ENCODE measurements around the gene OR1F1.

The OR1F1 gene

DNA sequence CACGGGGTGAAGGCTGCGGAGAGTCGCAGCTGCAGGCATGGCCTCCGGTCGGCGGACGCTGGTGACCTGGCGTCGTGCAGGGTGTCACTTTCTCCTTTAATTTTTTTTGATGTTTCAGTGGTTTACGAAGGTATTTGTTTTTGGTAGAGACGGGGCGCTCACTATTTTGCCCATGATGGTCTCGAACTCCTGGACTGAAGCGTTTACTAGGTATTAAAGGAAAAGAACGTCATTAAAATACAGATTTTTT is 36.1 kb upstream of the OR1F1 start:
- Histone ChIP-seq H3K4me1 (ENCODE audit: insufficient read depth, poor library complexity, severe bottlenecking) (no peaks in the 10 kb centered on the region), H3K4me3 (ENCODE audit: severe bottlenecking) (peak overlapping the region; percentile 51), H3K9me3 (ENCODE audit: severe bottlenecking) (no peaks in the 10 kb centered on the region), H3K36me3 (ENCODE audit: low read depth) (no peaks in the 10 kb centered on the region), H3K27me3 (ENCODE audit: insufficient read depth, poor library complexity, severe bottlenecking) (no peaks in the 10 kb centered on the region), H3K27ac (ENCODE audit: poor library complexity, severe bottlenecking) (peak overlapping the region; percentile 39)
- DNase-seq (ENCODE audit: low spot score) (no peak), ATAC-seq (ENCODE audit: low read depth) (no peak)
- TF ChIP-seq, protein P1, sequence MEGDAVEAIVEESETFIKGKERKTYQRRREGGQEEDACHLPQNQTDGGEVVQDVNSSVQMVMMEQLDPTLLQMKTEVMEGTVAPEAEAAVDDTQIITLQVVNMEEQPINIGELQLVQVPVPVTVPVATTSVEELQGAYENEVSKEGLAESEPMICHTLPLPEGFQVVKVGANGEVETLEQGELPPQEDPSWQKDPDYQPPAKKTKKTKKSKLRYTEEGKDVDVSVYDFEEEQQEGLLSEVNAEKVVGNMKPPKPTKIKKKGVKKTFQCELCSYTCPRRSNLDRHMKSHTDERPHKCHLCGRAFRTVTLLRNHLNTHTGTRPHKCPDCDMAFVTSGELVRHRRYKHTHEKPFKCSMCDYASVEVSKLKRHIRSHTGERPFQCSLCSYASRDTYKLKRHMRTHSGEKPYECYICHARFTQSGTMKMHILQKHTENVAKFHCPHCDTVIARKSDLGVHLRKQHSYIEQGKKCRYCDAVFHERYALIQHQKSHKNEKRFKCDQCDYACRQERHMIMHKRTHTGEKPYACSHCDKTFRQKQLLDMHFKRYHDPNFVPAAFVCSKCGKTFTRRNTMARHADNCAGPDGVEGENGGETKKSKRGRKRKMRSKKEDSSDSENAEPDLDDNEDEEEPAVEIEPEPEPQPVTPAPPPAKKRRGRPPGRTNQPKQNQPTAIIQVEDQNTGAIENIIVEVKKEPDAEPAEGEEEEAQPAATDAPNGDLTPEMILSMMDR (IDR thresholded peaks at IDR 0.05; ENCODE audit: poor library complexity, severe bottlenecking): no peak

DNA sequence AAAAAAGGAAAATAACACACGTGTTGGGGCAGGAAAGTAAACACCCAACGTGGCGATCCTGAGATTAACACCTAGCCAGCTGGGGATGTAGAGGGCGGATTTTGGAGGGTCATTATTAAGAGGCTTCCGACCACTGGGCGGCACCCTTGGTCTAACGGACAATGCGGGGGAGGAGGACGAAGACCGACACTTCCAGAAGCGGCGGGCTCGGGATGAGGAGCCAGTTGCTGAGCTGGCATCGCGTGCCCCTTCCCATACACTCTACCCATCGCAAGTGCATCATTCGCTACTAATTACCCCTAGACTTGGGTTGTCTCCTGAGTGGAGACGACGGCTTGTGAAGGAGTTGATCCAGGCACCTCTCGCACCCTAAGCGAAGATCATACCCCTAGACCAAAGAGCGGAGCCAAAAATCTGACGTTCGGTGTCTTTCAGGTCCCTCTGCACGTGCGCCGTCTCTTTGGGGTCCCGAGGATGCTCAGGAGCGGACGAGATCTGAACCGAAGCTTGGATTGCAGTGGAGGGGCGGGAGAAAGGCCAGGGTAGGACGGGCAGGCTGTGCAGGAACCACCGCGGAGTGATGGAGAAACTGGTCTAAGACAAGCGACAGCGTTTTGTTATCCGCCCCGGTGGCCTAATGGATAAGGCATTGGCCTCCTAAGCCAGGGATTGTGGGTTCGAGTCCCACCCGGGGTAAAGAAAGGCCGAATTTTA is 35.6 kb upstream of the OR1F1 start:
- DNase-seq (ENCODE audit: low spot score): peak; percentile 86
- Histone ChIP-seq H3K4me3 (ENCODE audit: severe bottlenecking) (peak overlapping the region; percentile 51), H3K27me3 (ENCODE audit: insufficient read depth, poor library complexity, severe bottlenecking) (no peaks in the 10 kb centered on the region), H3K27ac (ENCODE audit: poor library complexity, severe bottlenecking) (peak overlapping the region; percentile 39), H3K36me3 (ENCODE audit: low read depth) (no peaks in the 10 kb centered on the region), H3K9me3 (ENCODE audit: severe bottlenecking) (no peaks in the 10 kb centered on the region), H3K4me1 (ENCODE audit: insufficient read depth, poor library complexity, severe bottlenecking) (no peaks in the 10 kb centered on the region)
- peak; percentile 43 for ATAC-seq (ENCODE audit: low read depth)
- TF ChIP-seq, protein P1 (IDR thresholded peaks at IDR 0.05; ENCODE audit: poor library complexity, severe bottlenecking): peak; percentile 69

DNA sequence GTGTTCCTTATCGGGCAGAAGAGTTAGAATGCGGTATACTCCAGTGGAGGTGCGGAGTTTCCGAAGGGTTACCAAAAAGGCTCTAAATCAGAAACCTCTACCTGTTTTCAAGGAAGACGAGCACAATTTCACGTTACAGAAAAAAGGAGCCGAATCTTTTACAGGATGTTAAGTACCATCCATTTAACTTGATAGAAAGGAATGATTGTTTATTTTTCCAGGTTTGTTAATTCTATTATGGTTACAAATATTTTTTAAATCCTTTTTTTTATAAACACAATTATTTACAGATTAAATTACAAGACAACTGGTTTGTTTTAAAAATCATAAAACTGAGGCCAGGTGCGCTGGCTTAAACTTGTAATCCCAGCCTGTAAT is 35.0 kb upstream of the OR1F1 start:
- DNase-seq (ENCODE audit: low spot score) (no peak), ATAC-seq (ENCODE audit: low read depth) (no peak; the same call in 2 of the 3 replicates)
- H3K4me3 ChIP-seq (ENCODE audit: severe bottlenecking): peak overlapping the region; percentile 51
- no peaks in the 10 kb centered on the region for H3K9me3 ChIP-seq (ENCODE audit: severe bottlenecking)
- H3K4me1 ChIP-seq (ENCODE audit: insufficient read depth, poor library complexity, severe bottlenecking): no peaks in the 10 kb centered on the region
- no peaks in the 10 kb centered on the region for H3K36me3 ChIP-seq (ENCODE audit: low read depth)
- H3K27me3 ChIP-seq (ENCODE audit: insufficient read depth, poor library complexity, severe bottlenecking): no peaks in the 10 kb centered on the region
- no peak overlapping the region for H3K27ac ChIP-seq (ENCODE audit: poor library complexity, severe bottlenecking)
- TF ChIP-seq, protein P1 (IDR thresholded peaks at IDR 0.05; ENCODE audit: poor library complexity, severe bottlenecking): no peak

DNA sequence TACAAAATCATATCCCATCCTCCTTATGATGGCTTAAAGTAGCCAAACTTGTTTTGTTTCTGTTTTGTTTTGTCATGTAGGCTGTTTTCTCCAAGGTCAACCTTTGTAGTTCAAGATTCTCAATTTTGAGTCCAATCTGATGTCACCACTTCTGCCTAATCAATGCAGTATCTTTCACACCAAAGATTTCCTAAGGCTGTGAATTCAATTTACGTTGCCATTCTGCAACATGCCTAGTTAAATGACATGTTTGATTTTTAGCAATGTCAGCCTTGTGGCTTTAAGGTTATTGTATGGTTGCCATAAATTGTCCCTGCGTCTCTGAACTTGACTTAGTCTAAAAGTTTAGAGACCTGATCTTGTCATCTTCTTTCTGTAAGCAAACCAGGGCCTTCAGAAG is 32.8 kb upstream of the OR1F1 start:
- Histone ChIP-seq H3K4me1 (ENCODE audit: insufficient read depth, poor library complexity, severe bottlenecking) (no peaks in the 10 kb centered on the region), H3K4me3 (ENCODE audit: severe bottlenecking) (no peak overlapping the region), H3K36me3 (ENCODE audit: low read depth) (no peaks in the 10 kb centered on the region), H3K9me3 (ENCODE audit: severe bottlenecking) (no peaks in the 10 kb centered on the region), H3K27ac (ENCODE audit: poor library complexity, severe bottlenecking) (no peak overlapping the region), H3K27me3 (ENCODE audit: insufficient read depth, poor library complexity, severe bottlenecking) (no peaks in the 10 kb centered on the region)
- no peak for DNase-seq (ENCODE audit: low spot score)
- ATAC-seq (ENCODE audit: low read depth): no peak
- TF ChIP-seq, protein P1 (IDR thresholded peaks at IDR 0.05; ENCODE audit: poor library complexity, severe bottlenecking): no peak

DNA sequence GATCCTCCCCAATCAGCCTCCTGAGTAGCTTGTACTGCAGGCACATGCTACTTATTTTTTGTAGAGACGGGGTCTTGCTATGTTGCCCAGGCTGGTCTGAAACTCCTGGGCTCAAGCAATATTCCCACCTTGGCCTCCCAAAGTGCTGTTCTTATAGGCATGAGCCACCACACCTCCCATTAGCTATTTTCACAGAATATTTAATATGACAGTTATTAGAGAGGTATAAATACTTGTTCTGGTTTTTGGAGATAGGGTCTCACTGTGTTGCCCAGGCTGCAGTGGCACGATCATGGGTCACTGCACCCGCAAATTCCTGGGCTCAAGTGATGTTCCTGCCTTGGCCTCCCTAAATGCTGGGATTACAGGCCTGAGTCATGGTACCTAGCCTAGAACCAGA is 32.0 kb upstream of the OR1F1 start:
- no peaks in the 10 kb centered on the region for H3K4me1 ChIP-seq (ENCODE audit: insufficient read depth, poor library complexity, severe bottlenecking)
- TF ChIP-seq, protein P1 (IDR thresholded peaks at IDR 0.05; ENCODE audit: poor library complexity, severe bottlenecking): no peak
- no peaks in the 10 kb centered on the region for H3K27me3 ChIP-seq (ENCODE audit: insufficient read depth, poor library complexity, severe bottlenecking)
- DNase-seq (ENCODE audit: low spot score) (no peak), ATAC-seq (ENCODE audit: low read depth) (no peak)
- H3K9me3 ChIP-seq (ENCODE audit: severe bottlenecking): no peaks in the 10 kb centered on the region
- H3K4me3 ChIP-seq (ENCODE audit: severe bottlenecking): no peak overlapping the region
- H3K27ac ChIP-seq (ENCODE audit: poor library complexity, severe bottlenecking): no peak overlapping the region
- H3K36me3 ChIP-seq (ENCODE audit: low read depth): no peaks in the 10 kb centered on the region
